HG03521 (cell line): Measurements from ENCODE around the gene ZNF552.
A peak's percentile ranks its signal among the peaks of the same experiment; 100 is the strongest.
"Not testable (repeated sequence)": the region's sequence is repeated elsewhere in the genome, so short reads cannot be mapped to it uniquely, and the experiment has no call there.

Experiments
- ATAC-seq: cut with Tn5 transposase; IDR thresholded peaks from one replicate; pipeline ENCODE4 v1.9.1; 2021; ENCODE audit warnings: mild to moderate bottlenecking, moderate library complexity; ENCODE audit not compliant: unreplicated experiment

Gene ZNF552

GRCh38 chr19:57819475-57820148, 4.9 kb upstream of the ZNF552 start:
- peak; percentile 84 for ATAC-seq

GRCh38 chr19:57818378-57818777, 3.7 kb upstream of the ZNF552 start:
- ATAC-seq = no peak

- ATAC-seq = no peak
Measured at GRCh38 chr19:57817976-57818375, 3.3 kb upstream of the ZNF552 start.

- ATAC-seq = no peak
Measured at GRCh38 chr19:57816652-57817051, 1.9 kb upstream of the ZNF552 start.

GRCh38 chr19:57815247-57816075, 748 bp upstream of the ZNF552 start:
- no peak for ATAC-seq

- ATAC-seq = no peak
Measured at GRCh38 chr19:57813919-57814504, 701 bp downstream of the ZNF552 start.

- ATAC-seq = not testable (repeated sequence)
Measured at GRCh38 chr19:57812975-57813820, 1.5 kb downstream of the ZNF552 start.

GRCh38 chr19:57812226-57812625, 2.5 kb downstream of the ZNF552 start:
- ATAC-seq = no peak

- ATAC-seq = not testable (repeated sequence)
Measured at GRCh38 chr19:57810410-57811295, 4.1 kb downstream of the ZNF552 start.

- no peak for ATAC-seq
Measured at GRCh38 chr19:57807541-57807940, 7.2 kb downstream of the ZNF552 start.

GRCh38 chr19:57803594-57804325, 11.0 kb downstream of the ZNF552 start:
- no peak for ATAC-seq

- no peak for ATAC-seq
Measured at GRCh38 chr19:57803265-57803593, 11.5 kb downstream of the ZNF552 start.

- ATAC-seq = no peak
Measured at GRCh38 chr19:57802269-57802668, 12.4 kb downstream of the ZNF552 start.

GRCh38 chr19:57800696-57801095, 14.0 kb downstream of the ZNF552 start:
- no peak for ATAC-seq

GRCh38 chr19:57796580-57796979, 18.1 kb downstream of the ZNF552 start:
- not testable (repeated sequence) for ATAC-seq

- no peak for ATAC-seq
Measured at GRCh38 chr19:57789288-57789687, 25.4 kb downstream of the ZNF552 start.

- no peak for ATAC-seq
Measured at GRCh38 chr19:57788114-57788692, 26.5 kb downstream of the ZNF552 start.

GRCh38 chr19:57786906-57787305, 27.8 kb downstream of the ZNF552 start:
- no peak for ATAC-seq

GRCh38 chr19:57786286-57786685, 28.4 kb downstream of the ZNF552 start:
- ATAC-seq = no peak
